Lower leg skin (tissue), 3 donors: Measurements from ENCODE around the gene VRK3.

Experiments
- CTCF ChIP-seq, 3 donors: fragments of 450-650 bp; IDR thresholded peaks; one replicate each; pipeline ENCODE4 v1.5.1; 2016; ENCODE audit warnings: antibody characterized with exemption in 3 of 3, mild to moderate bottlenecking in 3 of 3, moderate library complexity in 2 of 3
- POLR2A ChIP-seq, 2 donors: fragments of 450-650 bp; IDR thresholded peaks; one replicate each; pipeline ENCODE4 v1.6.1; 2016 to 2017; ENCODE audit warnings: antibody characterized with exemption in 2 of 2, mild to moderate bottlenecking in 1 of 2, moderate library complexity in 1 of 2

GRCh38 chr19:49932731-49933131 lies 92.4 kb downstream of the VRK3 start:
- TF ChIP-seq CTCF (IDR thresholded peaks at IDR 0.05) = no peak
- no peak for TF ChIP-seq POLR2A (IDR thresholded peaks at IDR 0.05)
